Embryonic facial prominence (tissue), 1 donor: ENCODE data around the gene BTRC.
"Not testable (repeated sequence)": the region's sequence is repeated elsewhere in the genome, so short reads cannot be mapped to it uniquely, and the experiment has no call there.

Experiments used
- DNase-seq: peaks from one replicate; pipeline ENCODE4 v3.0.0-alpha.2; 2016; ENCODE audit errors: extremely low spot score

Gene BTRC

DNA sequence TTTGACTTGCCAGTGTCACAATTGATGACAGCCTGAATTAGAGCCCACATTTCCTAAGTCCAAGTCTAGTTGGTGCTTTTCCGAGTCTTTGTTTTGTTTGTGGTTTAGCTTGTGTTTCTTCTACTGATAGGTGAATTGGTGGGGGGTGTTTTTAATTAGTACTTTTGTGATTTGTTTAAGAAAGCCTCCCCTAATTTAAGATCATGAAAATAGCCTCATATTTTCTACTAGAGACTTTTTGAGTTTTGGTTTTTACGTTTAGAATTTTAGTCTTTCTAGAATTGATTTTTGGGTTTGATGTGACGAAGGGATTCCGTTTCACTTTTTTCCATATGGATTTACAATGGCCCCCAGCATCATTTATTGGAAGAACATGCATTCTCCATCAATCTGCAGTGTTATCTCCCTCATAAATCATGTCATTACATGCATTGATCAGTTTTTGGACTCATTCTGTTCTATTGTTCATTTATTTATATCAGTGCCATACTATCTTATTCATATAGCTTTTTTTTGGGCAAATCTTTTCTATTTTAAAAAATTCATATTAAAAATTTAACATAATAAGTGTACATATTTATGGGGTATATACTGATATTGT, 32.8 kb downstream of the BTRC start:
- no peak for DNase-seq

DNA sequence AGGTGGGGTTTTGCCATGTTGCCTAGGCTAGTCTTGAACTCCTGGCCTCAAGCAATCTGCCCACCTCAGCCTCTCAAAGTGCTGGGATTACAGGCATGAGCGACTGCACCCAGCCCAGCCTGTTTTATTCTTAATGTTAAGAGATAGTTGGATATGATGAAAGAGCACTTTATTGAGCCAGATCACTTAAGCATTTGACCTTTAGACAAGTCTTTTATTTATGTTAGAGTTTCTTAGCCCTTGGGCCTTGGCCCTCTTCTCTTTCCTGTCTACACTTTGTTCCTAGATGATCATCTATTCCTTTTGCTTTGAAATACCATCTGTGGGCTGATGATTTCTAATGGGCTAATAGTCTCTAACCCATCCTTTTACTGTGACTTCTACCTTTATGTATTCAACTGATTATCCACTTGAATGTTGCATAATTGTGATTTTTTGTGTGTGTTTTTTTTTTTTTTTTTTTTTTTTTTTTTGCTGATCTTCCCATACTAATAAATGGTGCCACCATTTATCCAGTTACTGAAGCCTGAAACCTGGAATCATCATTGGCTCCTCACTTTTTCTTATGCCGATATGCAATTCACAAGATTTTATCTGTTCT, 34.8 kb downstream of the BTRC start:
- DNase-seq = no peak

DNA sequence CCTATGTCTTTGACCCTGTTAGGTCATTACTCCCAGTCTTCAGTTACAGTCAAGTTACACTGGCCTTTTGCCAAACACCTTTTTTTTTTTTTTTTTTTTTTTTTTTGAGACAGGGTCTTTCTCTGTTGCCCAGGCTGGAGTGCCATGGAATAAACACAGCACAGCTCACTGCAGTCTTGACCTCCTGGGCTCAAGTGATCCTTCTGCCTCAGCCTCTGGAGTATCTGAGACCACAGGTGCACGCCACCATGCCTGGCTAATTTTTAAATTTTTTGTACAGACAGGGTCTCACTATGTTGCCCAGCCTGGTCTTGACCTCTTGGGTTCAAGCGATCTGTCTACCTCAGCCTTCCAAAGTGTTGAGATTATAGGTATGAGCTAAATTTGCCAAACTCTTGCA, 35.6 kb downstream of the BTRC start:
- not testable (repeated sequence) for DNase-seq

DNA sequence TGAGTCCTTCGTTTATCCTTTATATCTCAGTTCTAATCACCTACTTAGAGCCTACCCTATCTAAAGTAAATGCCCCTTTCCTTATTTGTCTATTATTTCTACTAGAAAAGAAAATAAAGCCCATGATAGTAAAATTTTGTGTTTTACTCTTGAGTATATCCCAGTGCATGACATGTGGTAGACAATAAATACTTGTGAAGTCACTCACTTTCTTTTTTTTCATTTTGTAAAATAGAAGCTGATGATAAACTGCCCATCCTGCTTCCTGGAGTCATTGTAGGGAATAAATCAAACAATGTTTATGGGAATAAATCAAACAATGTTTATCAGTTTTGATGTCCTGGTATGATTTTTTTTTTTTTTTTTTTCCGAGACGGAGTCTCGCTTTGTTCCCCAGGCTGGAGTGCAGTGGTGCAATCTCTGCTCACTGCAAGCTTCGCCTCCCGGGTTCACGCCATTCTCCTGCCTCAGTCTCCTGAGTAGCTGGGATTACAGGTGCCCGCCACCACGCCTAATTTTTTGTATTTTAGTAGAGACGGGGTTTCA, 36.1 kb downstream of the BTRC start:
- no peak for DNase-seq

DNA sequence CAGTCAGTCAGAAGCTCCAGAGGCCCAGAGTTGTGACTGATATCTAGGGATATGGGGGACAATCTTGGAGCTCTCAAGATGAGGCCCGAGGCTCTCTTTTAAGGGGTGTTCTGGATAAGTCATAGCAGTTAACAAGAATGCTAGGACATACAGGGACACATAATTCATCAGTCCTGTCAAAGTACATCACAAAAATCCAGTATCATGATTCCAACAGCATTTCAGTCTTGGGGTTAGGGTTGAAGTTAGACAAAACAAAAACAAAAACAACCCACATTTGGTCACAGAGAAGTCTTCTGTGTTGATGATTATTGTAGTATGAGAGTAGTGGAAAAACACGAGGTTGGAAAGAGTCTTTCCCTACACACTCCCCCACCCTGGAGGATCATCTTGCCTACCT, 39.4 kb downstream of the BTRC start:
- DNase-seq = no peak

DNA sequence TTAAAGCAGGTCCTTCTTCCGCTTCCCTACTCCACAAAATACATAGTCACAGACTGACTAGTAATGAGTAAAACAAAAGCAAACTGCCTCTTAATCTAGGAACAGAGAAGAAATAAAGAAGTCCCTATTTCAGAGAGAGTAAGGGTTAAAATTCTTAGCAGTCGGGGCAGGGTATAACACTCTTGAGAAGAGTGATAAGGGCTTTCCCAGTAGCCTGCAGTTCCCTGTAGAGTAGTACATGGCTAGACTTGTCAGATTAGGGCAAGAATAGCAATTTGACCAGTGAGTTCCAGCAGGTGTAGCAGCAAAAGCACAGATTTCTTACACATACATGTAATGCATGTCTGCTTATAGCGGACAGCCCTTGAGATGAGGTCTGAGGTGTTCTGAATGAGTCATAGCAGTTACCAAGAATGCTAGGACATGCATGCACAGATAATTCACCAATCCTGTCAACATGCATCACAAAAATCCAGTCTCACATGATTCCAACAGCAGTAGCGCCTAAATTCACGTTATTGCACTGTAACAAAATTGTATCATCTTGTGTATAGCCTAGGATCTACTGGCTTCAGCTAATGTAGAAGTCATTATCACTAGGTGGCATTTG, 40.7 kb downstream of the BTRC start:
- no peak for DNase-seq

DNA sequence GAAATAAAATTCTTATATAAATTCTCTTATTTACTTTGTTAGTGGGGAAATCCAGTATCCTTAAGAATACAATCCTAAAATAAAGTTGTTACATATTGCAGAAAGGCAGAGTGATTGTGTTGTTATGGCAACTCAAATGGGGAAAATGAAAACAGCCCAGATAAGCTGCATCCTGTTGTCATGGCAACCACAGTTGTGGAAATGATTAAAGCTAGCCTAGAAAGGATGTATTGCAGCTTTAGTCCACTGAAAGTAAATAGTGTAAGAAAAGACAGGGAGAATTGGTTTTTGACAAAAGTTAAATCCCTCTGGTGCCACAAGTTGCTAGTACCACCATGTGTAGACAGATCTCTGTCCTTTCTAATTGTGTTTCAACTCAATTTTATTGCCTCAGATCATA, 43.2 kb downstream of the BTRC start:
- DNase-seq = peak; percentile 58

DNA sequence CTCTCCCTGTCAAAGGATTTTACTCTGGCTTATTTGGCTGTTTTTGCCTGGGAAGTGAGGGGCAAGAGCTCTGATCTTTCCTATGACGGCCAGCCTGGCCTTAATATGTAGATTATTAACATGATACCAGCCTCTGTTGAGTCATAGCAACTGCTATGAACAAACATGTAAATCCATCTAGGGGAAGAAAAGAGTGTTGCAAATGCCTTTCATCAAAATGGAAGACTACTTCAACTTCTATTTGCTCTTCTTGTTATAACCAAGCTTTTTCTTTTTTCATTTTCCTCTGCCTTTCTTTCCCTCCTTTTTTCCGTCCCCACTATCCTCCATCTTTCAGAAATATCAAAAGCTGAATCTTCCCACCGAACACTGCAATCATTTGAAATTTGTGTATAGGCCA, 46.6 kb downstream of the BTRC start:
- no peak for DNase-seq

DNA sequence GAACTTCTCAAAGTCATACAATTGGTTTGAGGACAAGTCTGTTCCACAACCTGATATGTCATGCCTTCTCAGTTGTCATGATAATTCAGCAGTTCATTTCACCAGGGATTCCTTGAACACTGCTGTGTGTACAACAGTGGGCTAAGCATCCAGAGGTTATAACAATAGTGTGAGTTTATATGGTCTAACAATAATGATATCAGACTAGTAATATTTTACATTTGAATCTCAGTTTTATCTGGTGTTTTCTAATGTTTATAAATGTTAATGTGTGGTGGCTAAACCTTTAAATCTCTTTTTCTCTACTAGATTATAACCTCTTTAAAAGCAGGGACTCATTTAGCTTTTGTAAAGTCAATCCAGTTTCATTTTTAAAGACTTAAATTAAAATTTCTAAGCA, 48.7 kb downstream of the BTRC start:
- DNase-seq = no peak

DNA sequence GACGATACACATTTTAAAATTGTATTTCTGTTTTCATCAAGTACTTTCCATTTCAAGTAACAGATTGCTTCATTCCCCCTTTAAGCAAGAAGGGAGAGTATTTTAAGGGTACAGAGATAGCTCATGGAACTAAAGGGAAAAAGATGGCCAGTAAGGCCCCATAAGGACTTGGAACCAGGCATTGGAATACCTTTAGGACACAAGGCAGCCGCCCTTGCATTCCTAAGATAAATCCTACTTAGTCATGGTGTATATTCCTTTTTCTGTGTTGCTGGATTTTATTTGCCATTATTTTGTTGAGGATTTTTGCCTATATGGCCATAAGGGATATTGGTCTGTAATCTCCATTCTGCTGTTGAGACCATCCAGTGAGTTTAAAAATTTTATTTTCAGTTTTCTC, 49.2 kb downstream of the BTRC start:
- no peak for DNase-seq

DNA sequence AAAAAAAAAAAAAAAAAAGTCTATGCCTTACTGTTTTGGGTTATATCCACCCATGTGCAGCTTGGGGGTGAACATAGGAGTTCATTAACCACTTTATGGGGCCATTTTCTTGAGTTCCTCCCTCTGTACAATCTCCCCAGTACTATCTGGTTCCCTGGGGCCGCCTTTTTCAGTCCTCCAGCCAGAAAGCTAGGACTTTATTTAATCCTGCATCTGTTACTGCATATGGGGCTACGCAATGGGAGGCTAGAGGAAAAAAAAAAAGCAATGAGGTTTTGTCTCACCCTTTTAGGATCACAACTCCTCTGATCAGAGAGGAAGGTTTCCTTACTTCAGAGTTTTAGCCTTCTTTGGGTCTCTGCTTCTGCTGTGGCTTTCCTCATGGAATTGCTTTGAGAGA, 51.0 kb downstream of the BTRC start:
- DNase-seq = no peak

DNA sequence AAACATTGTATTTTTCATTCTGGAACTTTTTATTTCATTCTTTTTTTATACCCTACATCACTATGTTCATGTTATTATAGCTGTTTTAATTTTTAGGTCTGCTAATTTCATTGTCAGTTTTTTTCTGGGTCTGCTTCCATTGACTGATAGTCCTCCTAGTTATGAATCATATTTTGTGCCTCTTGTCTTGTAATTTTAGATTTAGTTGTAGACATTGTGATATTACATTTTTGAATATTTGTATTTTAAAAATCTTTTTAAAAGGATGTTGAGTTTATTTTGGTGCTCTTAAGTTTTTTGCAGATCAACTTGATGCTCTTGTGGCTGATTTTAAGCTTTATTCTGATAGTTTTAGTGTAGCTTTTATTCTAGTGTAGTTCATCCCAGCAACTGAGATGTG, 57.6 kb downstream of the BTRC start:
- no peak for DNase-seq

DNA sequence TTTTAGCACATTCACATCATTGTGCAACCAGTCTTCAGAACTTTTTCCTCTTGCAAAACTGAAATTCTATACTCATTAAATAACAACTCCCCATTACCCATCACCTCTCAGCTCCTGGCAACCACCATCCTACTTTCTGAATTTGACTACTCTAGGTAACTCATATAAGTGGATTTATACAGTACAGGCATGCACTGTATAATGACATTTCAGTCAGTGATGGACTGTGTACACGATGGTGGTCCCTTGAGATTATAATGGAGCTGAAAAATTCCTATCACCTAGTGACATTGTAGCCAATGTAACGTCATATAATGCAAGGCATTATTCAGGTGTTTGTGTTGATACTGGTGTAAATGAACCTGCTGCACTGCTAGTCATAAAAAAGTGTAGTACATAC, 60.1 kb downstream of the BTRC start:
- DNase-seq = no peak

DNA sequence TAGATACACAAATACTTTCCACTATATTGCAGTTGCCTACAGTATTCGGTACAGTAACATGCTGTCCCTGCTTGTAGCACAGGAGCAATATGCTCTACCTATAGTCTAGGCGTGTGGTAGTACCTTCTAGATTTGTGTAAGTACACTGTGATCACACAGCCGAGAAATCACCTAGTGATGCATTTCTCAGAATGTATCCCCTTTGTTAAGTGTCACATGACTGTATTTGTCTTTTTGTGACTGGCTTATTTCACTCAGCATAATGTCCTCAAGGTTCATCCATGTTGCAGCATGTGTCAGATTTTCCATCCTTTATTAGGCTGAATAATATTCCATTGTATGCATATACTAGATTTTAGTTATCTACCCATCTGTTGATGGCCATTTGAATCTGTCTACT, 61.9 kb downstream of the BTRC start:
- DNase-seq = no peak

DNA sequence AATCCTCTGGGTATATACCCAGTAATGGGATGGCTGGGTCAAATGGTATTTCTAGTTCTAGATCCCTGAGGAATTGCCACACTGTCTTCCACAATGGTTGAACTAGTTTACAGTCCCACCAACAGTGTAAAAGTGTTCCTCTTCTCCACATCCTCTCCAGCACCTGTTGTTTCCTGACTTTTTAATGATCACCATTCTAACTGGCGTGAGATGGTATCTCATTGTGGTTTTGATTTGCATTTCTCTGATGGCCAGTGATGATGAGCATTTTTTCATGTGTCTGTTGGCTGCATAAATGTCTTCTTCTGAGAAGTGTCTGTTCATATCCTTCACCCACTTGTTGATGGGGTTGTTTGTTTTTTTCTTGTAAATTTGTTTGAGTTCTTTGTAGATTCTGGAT, 68.0 kb downstream of the BTRC start:
- DNase-seq = not testable (repeated sequence)

DNA sequence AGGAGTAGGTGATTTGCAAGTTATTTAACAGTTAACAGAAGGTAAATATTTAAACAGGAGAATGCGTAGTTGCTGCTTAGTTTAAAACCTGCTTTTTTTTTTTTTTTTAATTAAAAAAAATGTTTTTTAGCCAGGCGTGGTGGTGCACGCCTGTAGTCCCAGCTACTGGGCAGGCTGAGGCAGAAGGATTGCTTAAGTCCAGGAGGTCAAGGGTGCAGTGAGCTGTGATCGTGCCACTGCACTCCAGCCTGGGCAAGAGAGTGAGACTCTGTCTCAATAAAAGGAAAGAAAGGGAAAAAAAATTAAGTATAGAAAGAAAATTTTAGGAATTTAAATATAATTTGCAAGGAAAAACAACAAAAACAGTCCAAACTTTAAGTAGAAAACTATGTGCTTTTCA, 71.6 kb downstream of the BTRC start:
- DNase-seq = no peak

DNA sequence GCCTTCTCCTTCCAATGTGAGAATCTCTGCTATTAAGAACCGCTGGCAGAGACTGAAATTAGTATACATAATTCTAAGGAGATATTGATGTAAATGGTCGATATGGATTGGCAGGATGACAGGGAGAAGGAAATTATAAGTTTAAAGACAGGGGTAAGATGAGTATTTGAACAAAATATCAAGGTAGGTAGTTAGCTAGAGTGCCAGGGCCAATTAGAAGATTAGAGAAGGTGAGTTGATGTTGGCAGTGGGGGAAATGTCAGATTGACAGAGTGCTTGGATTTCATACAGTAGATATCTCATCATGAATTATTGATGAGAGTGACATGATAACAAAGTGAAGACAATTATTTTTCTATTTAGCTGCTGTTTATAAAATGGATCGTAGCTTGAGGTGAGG, 74.1 kb downstream of the BTRC start:
- no peak for DNase-seq

DNA sequence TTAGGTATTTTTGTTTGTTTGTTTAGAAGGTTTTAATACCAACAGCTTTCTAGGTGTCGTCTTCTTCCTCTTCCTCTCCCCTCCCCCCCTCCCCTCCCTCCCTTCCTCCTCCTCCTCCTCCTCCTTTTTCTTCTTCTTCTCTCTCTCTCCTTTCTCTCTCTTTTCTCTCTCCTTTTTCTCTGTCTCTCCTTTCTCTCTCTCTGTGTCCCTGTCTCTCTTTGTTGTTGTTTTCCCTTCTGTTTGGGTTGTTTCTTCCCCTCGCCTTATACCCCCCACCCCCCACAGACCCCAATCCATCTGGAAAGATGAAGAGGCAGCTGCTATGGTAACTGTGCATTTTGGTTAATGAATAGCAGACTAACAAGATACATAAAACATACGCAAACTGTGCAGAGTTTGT, 75.5 kb downstream of the BTRC start:
- DNase-seq = no peak

DNA sequence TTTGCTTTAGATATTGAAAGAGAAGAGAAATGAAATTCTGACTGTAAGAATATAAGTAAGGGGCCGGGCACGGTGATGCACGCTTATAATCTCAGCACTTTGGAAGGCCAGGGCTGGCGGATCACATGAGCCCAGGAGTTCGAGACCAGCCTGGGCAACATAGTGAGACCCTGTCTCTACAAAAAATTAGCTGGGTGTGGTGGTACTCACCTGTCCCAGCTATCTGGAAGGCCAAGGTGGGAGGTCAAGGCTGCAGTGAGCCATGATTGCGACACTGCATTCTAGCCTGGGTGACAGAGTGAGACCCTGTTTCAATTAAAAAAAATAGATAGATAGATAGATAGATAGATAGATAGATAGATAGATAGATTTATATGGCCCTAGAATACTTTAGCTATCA, 82.3 kb downstream of the BTRC start:
- no peak for DNase-seq

DNA sequence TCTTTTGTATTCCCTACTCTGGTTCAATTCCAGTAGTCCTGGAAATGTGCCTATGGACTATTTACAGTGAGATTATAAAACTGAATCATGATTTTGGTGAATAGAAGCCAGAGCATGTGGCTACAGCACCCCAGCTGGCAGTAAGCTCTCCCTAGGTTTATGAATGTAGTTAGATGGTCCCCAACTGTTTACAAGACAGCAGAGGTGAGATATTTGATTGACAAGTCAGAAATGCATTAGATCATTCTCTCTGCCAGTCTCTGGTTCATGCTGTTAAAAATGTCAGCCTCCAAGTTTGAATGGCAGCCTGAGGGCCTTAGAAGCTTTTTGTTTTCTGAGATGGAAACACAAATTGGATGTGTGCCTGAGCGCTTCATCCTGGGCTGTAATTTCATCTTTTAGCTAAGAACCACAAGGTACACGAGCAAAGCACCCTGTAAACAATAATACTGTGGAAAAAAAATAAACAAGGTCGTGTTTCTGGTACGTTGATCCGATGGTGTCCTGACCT, 85.0 kb downstream of the BTRC start:
- no peak for DNase-seq

DNA sequence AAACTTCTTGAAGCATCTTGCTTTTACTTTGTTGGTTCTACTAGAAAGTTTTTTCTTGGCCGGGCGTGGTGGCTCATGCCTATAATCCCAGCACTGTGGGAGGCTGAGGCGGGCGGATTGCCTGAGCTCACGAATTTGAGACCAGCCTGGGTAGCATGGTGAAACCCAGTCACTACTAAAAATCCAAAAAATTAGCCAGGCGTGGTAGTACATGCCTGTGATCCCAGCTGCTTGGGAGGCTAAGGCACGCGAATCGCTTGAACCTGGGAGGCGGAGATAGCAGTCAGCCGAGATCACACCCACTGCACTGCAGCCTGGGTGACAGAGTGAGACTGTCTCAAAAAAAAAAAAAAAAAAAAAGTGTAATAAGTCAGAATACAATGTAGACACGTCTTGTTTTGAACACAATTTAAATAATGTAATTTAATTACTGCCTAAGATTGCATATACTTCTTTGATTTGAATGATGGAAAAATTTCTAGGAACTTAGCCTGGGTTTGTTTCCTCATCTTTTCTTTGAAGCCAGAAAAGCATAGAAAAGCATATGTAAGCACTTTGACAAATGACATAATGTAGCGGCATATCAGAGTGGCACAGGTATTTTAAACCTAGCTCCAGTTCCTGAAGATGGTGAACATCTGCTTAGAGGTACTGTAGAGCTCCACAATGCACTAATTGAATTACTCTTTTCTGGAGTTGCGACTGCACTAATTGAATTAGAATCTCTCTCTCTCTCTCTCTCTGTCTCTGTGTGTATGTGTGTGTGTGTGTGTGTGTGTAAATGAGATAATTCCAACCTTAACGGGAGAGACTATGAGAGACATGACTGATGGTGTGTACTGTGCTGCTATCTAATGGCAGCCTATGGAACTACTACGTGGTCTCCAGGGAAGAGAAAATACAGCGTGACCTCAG, 87.8 kb downstream of the BTRC start:
- peak; percentile 62 for DNase-seq

DNA sequence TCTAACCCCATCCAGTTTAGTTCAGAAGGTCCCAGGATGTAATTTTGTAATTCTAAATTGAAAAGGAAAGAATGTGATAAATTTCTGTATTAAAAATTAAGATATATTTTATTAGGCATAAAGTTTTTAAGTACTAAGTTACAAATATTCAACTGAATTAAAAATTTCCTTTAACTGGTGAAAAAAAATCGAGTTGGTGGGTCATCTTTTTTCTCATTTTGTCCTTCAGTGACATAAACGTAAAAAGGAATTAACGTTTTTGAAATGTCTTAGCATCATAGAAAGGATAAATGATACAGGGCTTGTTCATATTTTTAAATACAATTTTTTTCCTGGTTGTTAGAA, 88.5 kb downstream of the BTRC start:
- no peak for DNase-seq
